Spleen (tissue), 11 donors: Measurements from ENCODE around the gene OXNAD1. TPM values are rescaled to one million over a fixed set of nuclear protein-coding genes. Genes with fewer than 3 reads are reported as not detected.

Experiments used
- DNase-seq: peaks from one replicate; pipeline ENCODE4 v3.0.0-alpha.2; 2020
- H3K27ac ChIP-seq, 8 donors: fragments of 200-600 bp; sonication (generic) in 7 of 8; 1 replicate in 4 of 8; 2 replicates in 4 of 8; pipeline versions ENCODE4 v1.5.0 to v1.8.0; 2016 to 2021; ENCODE audit warnings: inconsistent platforms in 4 of 8, mild to moderate bottlenecking in 4 of 8, moderate library complexity in 1 of 8
- H3K27me3 ChIP-seq, 7 donors: fragments of 200-600 bp; sonication (generic) in 6 of 7; replicated peaks in 1 of 7; 1 replicate in 4 of 7; 2 replicates in 3 of 7; pipeline versions ENCODE4 v1.5.0 to v1.8.0; 2016 to 2021; ENCODE audit warnings: inconsistent platforms in 3 of 7, mild to moderate bottlenecking in 1 of 7
- H3K36me3 ChIP-seq, 6 donors: fragments of 200-600 bp; sonication (generic) in 5 of 6; 1 replicate in 4 of 6; 2 replicates in 2 of 6; pipeline versions ENCODE4 v1.5.0 to v1.8.0; 2016 to 2021; ENCODE audit warnings: inconsistent platforms in 2 of 6
- H3K4me1 ChIP-seq, 6 donors: fragments of 200-600 bp; sonication (generic) in 5 of 6; 1 replicate in 3 of 6; 2 replicates in 3 of 6; pipeline versions ENCODE4 v1.5.0 to v1.8.0; 2016 to 2021; ENCODE audit warnings: inconsistent platforms in 3 of 6
- H3K4me3 ChIP-seq, 8 donors: fragments of 200-600 bp; sonication (generic) in 7 of 8; 1 replicate in 4 of 8; 2 replicates in 4 of 8; pipeline versions ENCODE4 v1.5.0 to v1.8.0; 2016 to 2021; ENCODE audit warnings: inconsistent platforms in 4 of 8, mild to moderate bottlenecking in 4 of 8, moderate library complexity in 2 of 8
- H3K9me3 ChIP-seq, 8 donors: fragments of 200-600 bp; sonication (generic) in 7 of 8; 1 replicate in 4 of 8; 2 replicates in 4 of 8; pipeline versions ENCODE4 v1.5.0 to v1.8.0; 2016 to 2021; ENCODE audit warnings: inconsistent platforms in 4 of 8
- CTCF ChIP-seq, 11 experiments: fragments of 200-600 bp in 7 of 11; fragments of 450-650 bp in 4 of 11; sonication (generic) in 4 of 11; IDR thresholded peaks in 8 of 11; conservative IDR thresholded peaks in 3 of 11; 1 replicate in 7 of 11; 2 replicates in 4 of 11; pipeline versions ENCODE4 v1.4.0 to v1.8.0; 2016 to 2021; ENCODE audit warnings: antibody characterized with exemption in 11 of 11, inconsistent platforms in 4 of 11, mild to moderate bottlenecking in 1 of 11
- POLR2A ChIP-seq, 3 donors: fragments of 450-650 bp; IDR thresholded peaks; one replicate each; pipeline ENCODE4 v1.5.1; 2017; ENCODE audit warnings: antibody characterized with exemption in 3 of 3, mild to moderate bottlenecking in 1 of 3
- POLR2AphosphoS5 ChIP-seq, 3 donors: sonication (generic); formaldehyde crosslinking; IDR thresholded peaks; one replicate each; pipeline ENCODE4 v1.5.1; 2017; ENCODE audit warnings: antibody characterized with exemption in 3 of 3
- WGBS, 5 donors: extraction: QIAGEN DNeasy Blood & Tissue Kit in 3 of 5; methylation state at CpG; one replicate each; pipeline versions ENCODE4 v1.1.5 to v1.1.7; 2013 to 2018; 5-methylcytosine and 5-hydroxymethylcytosine counted together
- intact Hi-C: fragments of 100-400 bp; cut with DNase I; formaldehyde crosslinking; loops from one replicate; pipeline ENCODE4 v1.15.0; 2023; ENCODE audit warnings: low total_unique reads
- polyA plus RNA-seq, 3 donors: library from polyadenylated mRNA; stranded (reverse); fragments of 200-250 nt; gene quantifications; one replicate each; pipeline ENCODE4 v1.2.1, GENCODE V29; 2013
- total RNA-seq, 7 donors: library from RNA; depleted of rRNA in 3 of 7; stranded (reverse); fragments of >200 nt in 3 of 7; fragmentation: NEBNext Ultra II Directional in 4 of 7; extraction: Animal tissue kit (Norgen Biotek cat#: 25700) in 4 of 7; gene quantifications; one replicate each; pipeline versions ENCODE4 v1.1.0 to v1.2.1, GENCODE V29; 2016 to 2021
- donor health status: healthy with polysubstance abuse.
- donor health status: DM: no; HTN: no; CAD: no; lungs with moderate emphysema.
- donor health status: DM: no; HTN: no; CAD: no.
- donor health status: Bipolar disorder and iron deficiency.
- donor health status: healthy.
- donor health status: DM: no; HTN: no; CAD: no.
- donor health status: DM: yes; HTN: yes; CAD: no.

The OXNAD1 gene
- total and polyA plus RNA-seq, 10 donors: 4.2 to 30.6 (median 20.1) TPM

- no peak for DNase-seq
- no peaks in the 10 kb centered on the region for H3K27me3 ChIP-seq
- peaks cover 0 to 88% (median 28%) of the 10 kb centered on the region in 6 donors for H3K36me3 ChIP-seq
- no peak for TF ChIP-seq POLR2A (IDR thresholded peaks at IDR 0.05)
- TF ChIP-seq POLR2AphosphoS5 (IDR thresholded peaks at IDR 0.05): no peak
- TF ChIP-seq CTCF (IDR thresholded peaks at IDR 0.05 in 8 of 11, conservative IDR thresholded peaks at IDR 0.05 in 3 of 11): no peak
- H3K9me3 ChIP-seq: no peaks in the 10 kb centered on the region
- intact Hi-C loops: no loop called here
- H3K27ac ChIP-seq: no peak overlapping the region
- WGBS, 5 donors: 95 to 96% (median 95%) methylated on average over 5 of the region's 5 CpGs
- no peak overlapping the region for H3K4me3 ChIP-seq
- H3K4me1 ChIP-seq: peaks cover 0 to 9% (median 0%) of the 10 kb centered on the region in 6 donors
Observed at GRCh38 chr3:16350597-16351318, 85.7 kb downstream of the OXNAD1 start.

GRCh38 chr3:16352428-16352827 is 87.4 kb downstream of the OXNAD1 start:
- DNase-seq: no peak
- intact Hi-C loops: no loop called here
- Histone ChIP-seq H3K9me3 (no peaks in the 10 kb centered on the region), H3K27ac (no peak overlapping the region), H3K36me3 (peaks cover 0 to 88% (median 32%) of the 10 kb centered on the region in 6 donors), H3K27me3 (no peaks in the 10 kb centered on the region), H3K4me1 (peaks cover 0 to 12% (median 0%) of the 10 kb centered on the region in 6 donors), H3K4me3 (no peak overlapping the region)
- TF ChIP-seq CTCF (IDR thresholded peaks at IDR 0.05 in 8 of 11, conservative IDR thresholded peaks at IDR 0.05 in 3 of 11) (no peak), POLR2AphosphoS5 (IDR thresholded peaks at IDR 0.05) (no peak), POLR2A (IDR thresholded peaks at IDR 0.05) (no peak)
- WGBS, 5 donors: 77 to 90% (median 85%) methylated on average over 2 of the region's 2 CpGs

- H3K9me3 ChIP-seq: no peaks in the 10 kb centered on the region
- H3K27me3 ChIP-seq: no peaks in the 10 kb centered on the region
- no peak overlapping the region for H3K27ac ChIP-seq
- no peak overlapping the region for H3K4me3 ChIP-seq
- DNase-seq: no peak
- peaks cover 0 to 85% (median 25%) of the 10 kb centered on the region in 6 donors for H3K36me3 ChIP-seq
- WGBS, 5 donors: 80 to 91% (median 87%) methylated on average over 3 of the region's 3 CpGs
- TF ChIP-seq POLR2AphosphoS5 (IDR thresholded peaks at IDR 0.05) (no peak), POLR2A (IDR thresholded peaks at IDR 0.05) (no peak), CTCF (IDR thresholded peaks at IDR 0.05 in 8 of 11, conservative IDR thresholded peaks at IDR 0.05 in 3 of 11) (no peak)
- intact Hi-C loops: no loop called here
- H3K4me1 ChIP-seq: peaks cover 0 to 26% (median 7%) of the 10 kb centered on the region in 6 donors
Observed at GRCh38 chr3:16354291-16354690, 89.3 kb downstream of the OXNAD1 start.

Other genes with a start within 250 kb of the OXNAD1 start
- gene GALNT15, start 90.5 kb upstream of the OXNAD1 start, total RNA-seq: 100 to 1,000 TPM in 1 of 7 donors, 10 to 100 TPM in 6; 34.2 to 147 (median 49.5) TPM
- 1 to 10 TPM; 2.5 to 6.7 (median 3.1) TPM for gene GALNT15, start 90.5 kb upstream of the OXNAD1 start, polyA plus RNA-seq
- gene DPH3, start 269 bp upstream of the OXNAD1 start, total RNA-seq: 10 to 100 TPM; 13.7 to 17.9 (median 15.3) TPM
- gene DPH3, start 269 bp upstream of the OXNAD1 start, polyA plus RNA-seq: 10 to 100 TPM in 2 of 3 donors, 1 to 10 TPM in 1; 7.2 to 13.7 (median 10.2) TPM
- 100 to 1,000 TPM in 1 of 7 donors, 10 to 100 TPM in 6; 57.0 to 106 (median 82.2) TPM for gene RFTN1, start 248.5 kb downstream of the OXNAD1 start, total RNA-seq
- 10 to 100 TPM; 30.4 to 58.2 (median 38.0) TPM for gene RFTN1, start 248.5 kb downstream of the OXNAD1 start, polyA plus RNA-seq